ENCODE measurements around the gene METTL27. TPM values are rescaled to one million over a fixed set of nuclear protein-coding genes. Genes with fewer than 3 reads are reported as not detected.

The METTL27 gene
- polyA plus RNA-seq, 1 donor from 2014 or later: 2.4 TPM

DNA sequence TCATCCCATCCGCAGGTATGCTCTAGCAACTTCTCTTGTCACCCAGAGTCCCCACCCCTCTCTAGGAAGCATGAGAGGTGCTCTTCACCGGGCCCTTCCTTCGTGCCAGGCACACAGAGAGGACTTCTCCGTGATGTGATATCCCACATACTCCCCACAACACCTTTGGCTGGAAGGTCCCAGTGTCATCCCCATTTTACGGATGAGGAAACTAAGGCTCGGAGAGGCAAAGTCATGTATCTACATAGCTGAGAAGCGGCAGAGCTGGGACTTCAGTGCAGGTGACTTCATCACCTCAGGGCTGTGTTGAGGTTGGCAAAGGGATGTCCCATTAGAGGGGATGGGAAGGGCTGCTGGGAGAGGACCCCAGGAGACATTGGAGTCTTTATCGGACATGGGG lies 34.0 kb upstream of the METTL27 start:
- no peak overlapping the region for H3K4me2 ChIP-seq (ENCODE audit: low read length)
- H3K27ac ChIP-seq (ENCODE audit: low read length): no peak overlapping the region
- TF ChIP-seq EP300 (conservative IDR thresholded peaks at IDR 0.05; ENCODE audit: poor library complexity, severe bottlenecking) (no peak), MXI1 (conservative IDR thresholded peaks at IDR 0.05; ENCODE audit: poor library complexity, severe bottlenecking) (no peak), SMC3 (conservative IDR thresholded peaks at IDR 0.05; ENCODE audit: poor library complexity) (no peak), TAF1 (IDR thresholded peaks at IDR 0.05; ENCODE audit: low read depth) (no peak), REST (IDR thresholded peaks at IDR 0.05; ENCODE audit: borderline replicate concordance) (no peak), RAD21 (conservative IDR thresholded peaks at IDR 0.05) (no peak), CTCF (IDR thresholded peaks at IDR 0.05; ENCODE audit: poor library complexity, severe bottlenecking) (no peak), POLR2AphosphoS5 (IDR thresholded peaks at IDR 0.05) (no peak), EZH2 (IDR thresholded peaks at IDR 0.05; ENCODE audit: borderline replicate concordance, insufficient read depth, low read length, poor library complexity, severe bottlenecking) (no peak)
- no peaks in the 10 kb centered on the region for H3K9me3 ChIP-seq (ENCODE audit: low read length)
- H3K36me3 ChIP-seq (ENCODE audit: insufficient read depth, low read length): no peaks in the 10 kb centered on the region
- no peaks in the 10 kb centered on the region for H3K27me3 ChIP-seq (ENCODE audit: insufficient read depth, low read depth, low read length)
- H3K9ac ChIP-seq (ENCODE audit: low read length): no peak overlapping the region
- H3F3A ChIP-seq (ENCODE audit: insufficient read depth, low read length, poor library complexity, severe bottlenecking): no peaks in the 10 kb centered on the region
- H3K79me2 ChIP-seq (replicated peaks; ENCODE audit: insufficient read depth, low read length): no peaks in the 10 kb centered on the region
- no peaks in the 10 kb centered on the region for H3K9me2 ChIP-seq (ENCODE audit: insufficient read depth, low read length)
- no peak overlapping the region for H3K4me3 ChIP-seq (ENCODE audit: low read length)
- H2AFZ ChIP-seq (ENCODE audit: low read depth, low read length): no peak overlapping the region
- H4K20me1 ChIP-seq (ENCODE audit: insufficient read depth): no peaks in the 10 kb centered on the region

DNA sequence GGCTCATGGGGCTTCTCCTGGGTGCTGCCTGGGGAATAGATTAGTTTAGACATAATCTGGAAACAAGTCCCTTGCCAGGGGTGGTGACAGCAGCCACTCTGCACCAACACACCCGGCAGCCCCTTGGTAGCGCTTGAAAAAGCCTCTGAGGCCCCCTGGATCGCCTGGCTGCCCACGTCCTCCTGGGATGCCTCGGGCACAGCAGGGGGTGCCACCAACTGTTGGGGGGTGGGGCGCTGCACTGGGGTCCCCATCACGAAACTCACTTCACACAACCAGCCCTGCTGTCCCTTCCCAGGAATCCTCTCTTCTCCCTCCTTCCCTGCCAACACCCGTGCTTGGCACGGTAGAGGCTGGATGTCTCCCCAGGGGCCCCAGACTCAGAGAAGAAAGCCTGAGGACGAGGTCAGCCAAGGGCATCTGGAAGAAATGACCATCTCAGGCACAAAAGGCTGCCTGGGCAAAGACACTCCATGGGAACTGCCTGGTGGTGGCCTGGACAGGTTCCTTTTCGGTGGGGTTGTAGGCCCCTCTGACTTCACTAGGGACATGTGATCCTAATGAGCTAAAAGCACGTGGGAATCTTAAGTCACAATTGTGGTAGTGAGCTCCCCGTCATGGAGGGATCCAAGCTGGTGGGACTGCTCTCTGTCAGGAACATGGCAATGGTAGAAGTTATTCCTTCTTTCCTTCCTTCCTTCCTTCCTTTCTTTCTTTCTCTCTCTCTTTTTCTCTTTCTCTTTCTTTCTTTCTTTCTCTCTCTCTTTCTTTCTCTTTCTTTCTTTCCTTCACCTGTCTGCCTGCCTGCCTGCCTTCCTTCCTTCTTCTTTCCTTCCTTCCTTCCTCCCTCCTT lies 30.0 kb upstream of the METTL27 start:
- Histone ChIP-seq H3K36me3 (ENCODE audit: insufficient read depth, low read length) (no peaks in the 10 kb centered on the region), H2AFZ (ENCODE audit: low read depth, low read length) (no peak overlapping the region), H4K20me1 (ENCODE audit: insufficient read depth) (no peaks in the 10 kb centered on the region), H3F3A (ENCODE audit: insufficient read depth, low read length, poor library complexity, severe bottlenecking) (no peaks in the 10 kb centered on the region), H3K79me2 (replicated peaks; ENCODE audit: insufficient read depth, low read length) (no peaks in the 10 kb centered on the region), H3K9me2 (ENCODE audit: insufficient read depth, low read length) (no peaks in the 10 kb centered on the region), H3K4me3 (ENCODE audit: low read length) (no peak overlapping the region), H3K9me3 (ENCODE audit: low read length) (no peaks in the 10 kb centered on the region), H3K4me2 (ENCODE audit: low read length) (no peak overlapping the region), H3K27ac (ENCODE audit: low read length) (no peak overlapping the region), H3K9ac (ENCODE audit: low read length) (no peak overlapping the region), H3K27me3 (ENCODE audit: insufficient read depth, low read depth, low read length) (no peaks in the 10 kb centered on the region)
- TF ChIP-seq REST (IDR thresholded peaks at IDR 0.05; ENCODE audit: borderline replicate concordance) (no peak), EZH2 (IDR thresholded peaks at IDR 0.05; ENCODE audit: borderline replicate concordance, insufficient read depth, low read length, poor library complexity, severe bottlenecking) (no peak), EP300 (conservative IDR thresholded peaks at IDR 0.05; ENCODE audit: poor library complexity, severe bottlenecking) (no peak), TAF1 (IDR thresholded peaks at IDR 0.05; ENCODE audit: low read depth) (no peak), CTCF (IDR thresholded peaks at IDR 0.05; ENCODE audit: poor library complexity, severe bottlenecking) (no peak), MXI1 (conservative IDR thresholded peaks at IDR 0.05; ENCODE audit: poor library complexity, severe bottlenecking) (no peak), RAD21 (conservative IDR thresholded peaks at IDR 0.05) (no peak), POLR2AphosphoS5 (IDR thresholded peaks at IDR 0.05) (no peak), SMC3 (conservative IDR thresholded peaks at IDR 0.05; ENCODE audit: poor library complexity) (no peak)

All from neural cell (in vitro differentiated cells).